IMR-90 (cell line): ENCODE results near the gene YPEL5. TPM values are rescaled to one million over a fixed set of nuclear protein-coding genes. Genes with fewer than 3 reads are reported as not detected.

Source experiments
- ATAC-seq: fragments of 200-7000 bp; cut with Tn5 transposase; 2 replicates; pipeline ENCODE4 v1.9.1; 2020; ENCODE audit warnings: low read depth, mild to moderate bottlenecking, moderate library complexity
- BruUV-seq: library from RNA; stranded (reverse); fragments of 400-500 nt; replicated peaks from 2 replicates; lab custom pipeline; 2021; lab: Mats Ljungman, UMichigan
- CTCF ChIA-PET: fragments of 300-600 bp; formaldehyde crosslinking; extraction: SDS; loops from one replicate; lab custom pipeline; 2021; ENCODE audit warnings: antibody characterized with exemption; lab: Yijun Ruan, JAX
- POLR2A ChIA-PET: fragments of 300-600 bp; sonication (Branson Sonifier 250); formaldehyde crosslinking; loops from one replicate; lab custom pipeline; 2022; ENCODE audit warnings: antibody characterized with exemption; ENCODE audit not compliant: unreplicated experiment; lab: Charles Lee
- DNase-seq: peaks from one replicate; pipeline ENCODE4 v3.0.0; 2013
- H2AFZ ChIP-seq: replicated peaks from 2 replicates; pipeline ENCODE3; 2013; ENCODE audit warnings: low read length, mild to moderate bottlenecking; ENCODE audit not compliant: poor library complexity
- H2AK5ac ChIP-seq: 2 replicates; pipeline ENCODE4 v1.6.1; 2013; ENCODE audit warnings: low read depth, low read length, inconsistent platforms
- H2AK9ac ChIP-seq: replicated peaks from 2 replicates; pipeline ENCODE3; 2013; ENCODE audit warnings: mild to moderate bottlenecking, low read depth, low read length, moderate library complexity; ENCODE audit not compliant: poor library complexity
- H2BK120ac ChIP-seq: 2 replicates; pipeline ENCODE4 v1.6.1; 2013; ENCODE audit warnings: low read depth, low read length, inconsistent platforms
- H2BK15ac ChIP-seq: 3 replicates; pipeline ENCODE4 v1.6.1; 2013; ENCODE audit warnings: low read depth, low read length, inconsistent platforms
- H2BK20ac ChIP-seq: 2 replicates; pipeline ENCODE4 v1.6.1; 2013; ENCODE audit warnings: low read depth, mild to moderate bottlenecking, inconsistent platforms, low read length, moderate library complexity
- H2BK5ac ChIP-seq: 2 replicates; pipeline ENCODE4 v1.6.1; 2013; ENCODE audit warnings: mild to moderate bottlenecking, low read depth, low read length, inconsistent platforms; ENCODE audit not compliant: poor library complexity, severe bottlenecking
- H3K14ac ChIP-seq: replicated peaks from 2 replicates; pipeline ENCODE4 v1.6.1; 2013; ENCODE audit warnings: low read depth, low read length, inconsistent platforms
- H3K18ac ChIP-seq: 2 replicates; pipeline ENCODE4 v1.6.1; 2013; ENCODE audit warnings: low read depth, low read length, control low read depth
- H3K23ac ChIP-seq: 2 replicates; pipeline ENCODE4 v1.6.1; 2013; ENCODE audit warnings: low read depth, low read length, inconsistent platforms
- H3K27ac ChIP-seq: 2 replicates; pipeline ENCODE4 v1.5.1; 2013; ENCODE audit warnings: mild to moderate bottlenecking, control low read depth, low read length; ENCODE audit not compliant: insufficient read depth
- H3K27me3 ChIP-seq: 2 replicates; pipeline ENCODE4 v1.6.1; 2013; ENCODE audit warnings: low read length; ENCODE audit not compliant: control insufficient read depth, insufficient read depth
- H3K36me3 ChIP-seq: 2 replicates; pipeline ENCODE4 v1.6.1; 2013; ENCODE audit warnings: low read length, mixed read lengths; ENCODE audit not compliant: control insufficient read depth, insufficient read depth
- H3K4ac ChIP-seq: 2 replicates; pipeline ENCODE4 v1.6.1; 2013; ENCODE audit warnings: low read depth, low read length, inconsistent platforms
- H3K4me1 ChIP-seq: 2 replicates; pipeline ENCODE4 v1.6.1; 2013; ENCODE audit warnings: low read length, mixed read lengths; ENCODE audit not compliant: control insufficient read depth, insufficient read depth
- H3K4me2 ChIP-seq: 2 replicates; pipeline ENCODE4 v1.6.1; 2013; ENCODE audit warnings: low read depth, mild to moderate bottlenecking, control low read depth, low read length, moderate library complexity
- H3K4me3 ChIP-seq: 2 replicates; pipeline ENCODE4 v1.5.1; 2013; ENCODE audit warnings: low read depth, mild to moderate bottlenecking, control low read depth, low read length, moderate library complexity; ENCODE audit not compliant: insufficient read depth
- H3K56ac ChIP-seq: 2 replicates; pipeline ENCODE4 v1.6.1; 2013; ENCODE audit warnings: low read length, inconsistent platforms; ENCODE audit not compliant: insufficient read depth; ENCODE audit errors: extremely low read depth
- H3K79me1 ChIP-seq, 2 experiments: 2 replicates each; pipeline ENCODE4 v1.6.1; 2013; ENCODE audit warnings: low read length in 2 of 2, inconsistent platforms in 1 of 2, low read depth in 1 of 2
- H3K9ac ChIP-seq: 2 replicates; pipeline ENCODE4 v1.6.1; 2013; ENCODE audit warnings: low read depth, low read length, control low read depth
- H3K9me1 ChIP-seq: 2 replicates; pipeline ENCODE4 v1.6.1; 2013; ENCODE audit warnings: low read length, inconsistent platforms; ENCODE audit not compliant: insufficient read depth
- H3K9me3 ChIP-seq: 2 replicates; pipeline ENCODE4 v1.6.1; 2013; ENCODE audit warnings: low read length; ENCODE audit not compliant: control insufficient read depth, insufficient read depth
- H4K20me1 ChIP-seq: 2 replicates; pipeline ENCODE4 v1.6.1; 2013; ENCODE audit warnings: low read length, inconsistent platforms; ENCODE audit not compliant: insufficient read depth
- H4K5ac ChIP-seq: 2 replicates; pipeline ENCODE4 v1.6.1; 2013; ENCODE audit warnings: mild to moderate bottlenecking, low read depth, low read length, control low read depth
- H4K8ac ChIP-seq, 2 experiments: 2 replicates each; pipeline ENCODE4 v1.6.1; 2013; ENCODE audit warnings: low read depth in 2 of 2, low read length in 2 of 2, control low read depth in 1 of 2, inconsistent platforms in 1 of 2
- H4K91ac ChIP-seq: 2 replicates; pipeline ENCODE4 v1.6.1; 2013; ENCODE audit warnings: low read depth, low read length, inconsistent platforms; ENCODE audit not compliant: insufficient read depth
- BHLHE40 ChIP-seq: fragments of 150-350 bp; IDR thresholded peaks from 2 replicates; pipeline ENCODE4 v1.6.1; 2016; ENCODE audit warnings: mild to moderate bottlenecking, low read depth, low read length
- CEBPB ChIP-seq: IDR thresholded peaks from 2 replicates; pipeline ENCODE4 v1.6.1; 2012; ENCODE audit warnings: low read depth, low read length, improper control_type of control experiment
- CHD1 ChIP-seq: IDR thresholded peaks from 2 replicates; pipeline ENCODE4 v1.6.1; 2012; ENCODE audit warnings: low read depth, low read length, improper control_type of control experiment
- FOS ChIP-seq: fragments of 150-350 bp; IDR thresholded peaks from 2 replicates; pipeline ENCODE4 v1.6.1; 2016; ENCODE audit warnings: low read depth, low read length
- MAFK ChIP-seq: IDR thresholded peaks from 2 replicates; pipeline ENCODE4 v1.6.1; 2012; ENCODE audit warnings: low read depth, low read length, improper control_type of control experiment
- MAZ ChIP-seq: IDR thresholded peaks from 2 replicates; pipeline ENCODE4 v1.6.1; 2012; ENCODE audit warnings: low read depth, mild to moderate bottlenecking, low read length, improper control_type of control experiment, moderate library complexity, borderline replicate concordance
- MXI1 ChIP-seq: IDR thresholded peaks from 2 replicates; pipeline ENCODE4 v1.6.1; 2012; ENCODE audit warnings: low read depth, mild to moderate bottlenecking, low read length, moderate library complexity, borderline replicate concordance
- NFE2L2 ChIP-seq: fragments of 150-350 bp; IDR thresholded peaks from 2 replicates; pipeline ENCODE4 v1.6.1; 2016; ENCODE audit warnings: low read depth, mild to moderate bottlenecking, low read length
- POLR2A ChIP-seq: IDR thresholded peaks from 2 replicates; pipeline ENCODE4 v1.6.1; 2012; ENCODE audit warnings: mild to moderate bottlenecking, low read depth, low read length
- RAD21 ChIP-seq: IDR thresholded peaks from 2 replicates; pipeline ENCODE4 v1.6.1; 2012; ENCODE audit warnings: low read length, improper control_type of control experiment
- RCOR1 ChIP-seq: IDR thresholded peaks from 2 replicates; pipeline ENCODE4 v1.6.1; 2012; ENCODE audit warnings: mild to moderate bottlenecking, low read length, improper control_type of control experiment; ENCODE audit not compliant: insufficient replicate concordance
- RFX5 ChIP-seq: IDR thresholded peaks from 2 replicates; pipeline ENCODE4 v1.8.0; 2012; ENCODE audit warnings: low read depth, mild to moderate bottlenecking, low read length, moderate library complexity
- SMC3 ChIP-seq: fragments of 150-350 bp; IDR thresholded peaks from 2 replicates; pipeline ENCODE4 v1.6.1; 2016; ENCODE audit warnings: low read depth, mild to moderate bottlenecking, antibody characterized with exemption, low read length, moderate library complexity
- WGBS, 2 experiments: methylation state at CpG; one replicate each; pipeline versions ENCODE4 v1.1.5 to v1.1.7; 2013; ENCODE audit warnings: missing lambda C conversion rate in 2 of 2; ENCODE audit not compliant: insufficient read length in 1 of 2; ENCODE audit errors: extremely low coverage in 2 of 2; 5-methylcytosine and 5-hydroxymethylcytosine counted together
- dilution Hi-C: fragments of 300-500 bp; cut with HindIII; formaldehyde crosslinking; loops from one replicate; pipeline ENCODE4 v1.14.3; 2018; ENCODE audit warnings: low sequenced_read_pairs; ENCODE audit not compliant: unreplicated experiment
- in situ Hi-C: fragments of 300-500 bp; cut with MboI; formaldehyde crosslinking; loops from 3 replicates; pipeline ENCODE4 v1.14.3; 2019; ENCODE audit warnings: low sequenced_read_pairs, inconsistent platforms, mixed read lengths
- intact Hi-C: fragments of 100-400 bp; cut with micrococcal nuclease; formaldehyde crosslinking; loops from 2 replicates; pipeline ENCODE4 v1.10.0; 2022
- polyA plus RNA-seq, 3 experiments: library from polyadenylated mRNA; depleted of rRNA; stranded (reverse); fragments of >200 nt; gene quantifications; 2 replicates each; pipeline ENCODE4 v1.2.3, GENCODE V29; 2012; ENCODE audit warnings: low replicate concordance in 1 of 3
- total RNA-seq: library from RNA; depleted of rRNA; stranded (reverse); fragments of >200 nt; gene quantifications from 2 replicates; pipeline ENCODE4 v1.2.3, GENCODE V29; 2012
- TF ChIP-seq, protein P1 (sequence below): fragments of 150-350 bp; IDR thresholded peaks from 2 replicates; pipeline ENCODE4 v1.6.1; 2016; ENCODE audit warnings: low read depth, mild to moderate bottlenecking, low read length, moderate library complexity, borderline replicate concordance
- TF ChIP-seq, protein P2 (sequence below): conservative IDR thresholded peaks from 2 replicates; pipeline ENCODE4 v1.5.1; 2012; ENCODE audit warnings: mild to moderate bottlenecking, low read depth, low read length, improper control_type of control experiment
- TF ChIP-seq, protein P3 (sequence below): fragments of 150-350 bp; IDR thresholded peaks from 2 replicates; pipeline ENCODE4 v1.6.1; 2017; ENCODE audit warnings: mild to moderate bottlenecking, antibody characterized with exemption, low read length, low read depth

YPEL5 gene
- total and polyA plus RNA-seq, 2 of the 4 experiments (the other 2 are of a cell fraction) = 40.7 to 62.6 TPM

DNA sequence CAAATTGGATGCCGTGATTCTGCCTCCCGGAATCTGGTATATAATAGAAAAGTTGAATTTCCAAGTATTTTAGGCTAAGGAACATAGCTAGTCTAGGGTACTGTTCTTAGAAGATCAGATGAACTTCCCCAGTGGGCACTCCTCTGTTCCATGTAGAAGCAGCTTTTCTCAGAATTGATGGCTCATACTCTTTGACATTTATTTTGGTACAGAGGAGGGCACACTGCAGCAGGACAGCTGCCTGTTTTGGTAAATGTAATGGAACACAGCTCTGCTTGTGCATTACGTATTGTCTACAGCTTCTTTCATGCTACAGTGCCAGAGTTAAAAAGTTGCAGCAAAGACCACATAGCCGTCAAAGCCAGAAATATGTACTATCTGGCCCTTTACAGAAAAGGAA, 10.8 kb downstream of the YPEL5 start:
- TF ChIP-seq RCOR1 (no peak), CHD1 (no peak), RAD21 (no peak), MXI1 (no peak), CEBPB (no peak), NFE2L2 (no peak), MAFK (no peak), BHLHE40 (no peak), RFX5 (no peak), FOS (no peak), MAZ (no peak), SMC3 (no peak), POLR2A (no peak)
- TF ChIP-seq, protein P1, sequence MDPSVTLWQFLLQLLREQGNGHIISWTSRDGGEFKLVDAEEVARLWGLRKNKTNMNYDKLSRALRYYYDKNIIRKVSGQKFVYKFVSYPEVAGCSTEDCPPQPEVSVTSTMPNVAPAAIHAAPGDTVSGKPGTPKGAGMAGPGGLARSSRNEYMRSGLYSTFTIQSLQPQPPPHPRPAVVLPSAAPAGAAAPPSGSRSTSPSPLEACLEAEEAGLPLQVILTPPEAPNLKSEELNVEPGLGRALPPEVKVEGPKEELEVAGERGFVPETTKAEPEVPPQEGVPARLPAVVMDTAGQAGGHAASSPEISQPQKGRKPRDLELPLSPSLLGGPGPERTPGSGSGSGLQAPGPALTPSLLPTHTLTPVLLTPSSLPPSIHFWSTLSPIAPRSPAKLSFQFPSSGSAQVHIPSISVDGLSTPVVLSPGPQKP = no peak
- TF ChIP-seq, protein P2, sequence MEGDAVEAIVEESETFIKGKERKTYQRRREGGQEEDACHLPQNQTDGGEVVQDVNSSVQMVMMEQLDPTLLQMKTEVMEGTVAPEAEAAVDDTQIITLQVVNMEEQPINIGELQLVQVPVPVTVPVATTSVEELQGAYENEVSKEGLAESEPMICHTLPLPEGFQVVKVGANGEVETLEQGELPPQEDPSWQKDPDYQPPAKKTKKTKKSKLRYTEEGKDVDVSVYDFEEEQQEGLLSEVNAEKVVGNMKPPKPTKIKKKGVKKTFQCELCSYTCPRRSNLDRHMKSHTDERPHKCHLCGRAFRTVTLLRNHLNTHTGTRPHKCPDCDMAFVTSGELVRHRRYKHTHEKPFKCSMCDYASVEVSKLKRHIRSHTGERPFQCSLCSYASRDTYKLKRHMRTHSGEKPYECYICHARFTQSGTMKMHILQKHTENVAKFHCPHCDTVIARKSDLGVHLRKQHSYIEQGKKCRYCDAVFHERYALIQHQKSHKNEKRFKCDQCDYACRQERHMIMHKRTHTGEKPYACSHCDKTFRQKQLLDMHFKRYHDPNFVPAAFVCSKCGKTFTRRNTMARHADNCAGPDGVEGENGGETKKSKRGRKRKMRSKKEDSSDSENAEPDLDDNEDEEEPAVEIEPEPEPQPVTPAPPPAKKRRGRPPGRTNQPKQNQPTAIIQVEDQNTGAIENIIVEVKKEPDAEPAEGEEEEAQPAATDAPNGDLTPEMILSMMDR = no peak
- TF ChIP-seq, protein P3, sequence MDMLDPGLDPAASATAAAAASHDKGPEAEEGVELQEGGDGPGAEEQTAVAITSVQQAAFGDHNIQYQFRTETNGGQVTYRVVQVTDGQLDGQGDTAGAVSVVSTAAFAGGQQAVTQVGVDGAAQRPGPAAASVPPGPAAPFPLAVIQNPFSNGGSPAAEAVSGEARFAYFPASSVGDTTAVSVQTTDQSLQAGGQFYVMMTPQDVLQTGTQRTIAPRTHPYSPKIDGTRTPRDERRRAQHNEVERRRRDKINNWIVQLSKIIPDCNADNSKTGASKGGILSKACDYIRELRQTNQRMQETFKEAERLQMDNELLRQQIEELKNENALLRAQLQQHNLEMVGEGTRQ = no peak
- H2AFZ ChIP-seq = no peak overlapping the region
- dilution Hi-C loops (no loop called here), in situ Hi-C loops (loop anchor here (25.0 kb wide), 2 partner anchors 1005 to 1180 kb away; no protein-coding TSS in a partner anchor), intact Hi-C loops (no loop called here)
- no peak overlapping the region for H3K27ac ChIP-seq
- no peak overlapping the region for H3K18ac ChIP-seq
- H2BK15ac ChIP-seq = no peak overlapping the region
- ATAC-seq = no peak
- no peak overlapping the region for H2BK5ac ChIP-seq
- no peak overlapping the region for H3K23ac ChIP-seq
- H3K9ac ChIP-seq = no peak overlapping the region
- WGBS, 2 experiments = 88% methylated on average over 1 of the region's 4 CpGs; no CpG with 5 or more reads in 1 of the 2 experiments
- H3K9me3 ChIP-seq = no peaks in the 10 kb centered on the region
- H2BK120ac ChIP-seq = no peak overlapping the region
- POLR2A ChIA-PET = no interaction called here
- peaks cover 2% of the 10 kb centered on the region; the same call in 1 of the 2 replicates for H3K4me1 ChIP-seq
- no peak overlapping the region for H3K56ac ChIP-seq
- H3K4ac ChIP-seq = no peak overlapping the region
- no peak overlapping the region for H3K4me2 ChIP-seq
- H4K20me1 ChIP-seq = peaks cover 6% of the 10 kb centered on the region; the same call in 1 of the 2 replicates
- H4K8ac ChIP-seq = no peak overlapping the region
- no peaks in the 10 kb centered on the region for H3K27me3 ChIP-seq
- no peak overlapping the region for H2BK20ac ChIP-seq
- BruUV-seq = no TSS peak
- H3K9me1 ChIP-seq = no peaks in the 10 kb centered on the region
- DNase-seq = no peak
- no peak overlapping the region for H4K91ac ChIP-seq
- H4K5ac ChIP-seq = no peak overlapping the region
- H3K14ac ChIP-seq = no peak overlapping the region
- no peak overlapping the region for H2AK9ac ChIP-seq
- CTCF ChIA-PET = interaction anchor here (2.2 kb wide), 1 partner anchor 554 kb away, joined by 6 read pairs; no protein-coding TSS in a partner anchor
- H2AK5ac ChIP-seq = no peak overlapping the region
- peaks cover 17% of the 10 kb centered on the region for H3K36me3 ChIP-seq
- H3K4me3 ChIP-seq = no peak overlapping the region
- H3K79me1 ChIP-seq = peaks cover 21 to 25% of the 10 kb centered on the region in 2 experiments
